B cell (primary cell): ENCODE measurements around the gene NCAN. TPM values are rescaled to one million over a fixed set of nuclear protein-coding genes. Genes with fewer than 3 reads are reported as not detected.

Experiments
- ATAC-seq: fragments of 200-7000 bp; cut with Tn5 transposase; one replicate; pipeline ENCODE4 v1.10.0; 2021; ENCODE audit warnings: low read depth, mild to moderate bottlenecking, moderate number of reproducible peaks, moderate library complexity
- CTCF ChIA-PET: fragments of 350-600 bp; sonication (Branson Sonifier 250); formaldehyde crosslinking; loops from one replicate; lab custom pipeline; 2021; ENCODE audit warnings: antibody characterized with exemption, inconsistent platforms; lab: Charles Lee
- POLR2A ChIA-PET: fragments of 350-600 bp; sonication (Branson Sonifier 250); formaldehyde crosslinking; loops from one replicate; lab custom pipeline; 2021; ENCODE audit warnings: antibody characterized with exemption; lab: Charles Lee
- DNase-seq: peaks from one replicate; pipeline ENCODE4 v3.0.0; 2013
- H2AFZ ChIP-seq: 2 replicates; pipeline ENCODE4 v1.6.1; 2012; ENCODE audit warnings: mild to moderate bottlenecking, low read depth, low read length; ENCODE audit not compliant: insufficient read depth, poor library complexity, severe bottlenecking
- H3K27ac ChIP-seq, 2 donors: 1 replicate in 1 of 2; 2 replicates in 1 of 2; pipeline ENCODE4 v1.5.1; 2012 to 2013; ENCODE audit warnings: low read length in 2 of 2, mild to moderate bottlenecking in 2 of 2, moderate library complexity in 1 of 2
- H3K27me3 ChIP-seq, 4 experiments: fragments of 200-600 bp in 1 of 4; sonication (generic) in 1 of 4; replicated peaks in 1 of 4; 1 replicate in 2 of 4; 2 replicates in 2 of 4; pipeline versions ENCODE4 v1.6.1 to v1.7.0; 2013 to 2016; ENCODE audit warnings: low read length in 3 of 4, mild to moderate bottlenecking in 2 of 4, mixed read lengths in 1 of 4, moderate library complexity in 1 of 4; ENCODE audit not compliant: insufficient read depth in 4 of 4, control insufficient read depth in 3 of 4; ENCODE audit errors: control extremely low read depth in 1 of 4
- H3K36me3 ChIP-seq, 2 experiments: replicated peaks in 1 of 2; 1 replicate in 1 of 2; 2 replicates in 1 of 2; pipeline versions ENCODE4 v1.6.1 to v1.7.1; 2013; ENCODE audit warnings: low read length in 1 of 2; ENCODE audit not compliant: insufficient read depth in 2 of 2, control insufficient read depth in 1 of 2; ENCODE audit errors: control extremely low read depth in 1 of 2, extremely low read depth in 1 of 2
- H3K4me1 ChIP-seq, 2 donors: fragments of 200-600 bp in 1 of 2; sonication (generic) in 1 of 2; 1 replicate in 1 of 2; 2 replicates in 1 of 2; pipeline versions ENCODE4 v1.5.1 to v1.6.1; 2013 to 2017; ENCODE audit warnings: low read length in 2 of 2; ENCODE audit not compliant: control insufficient read depth in 2 of 2, insufficient read depth in 2 of 2
- H3K4me2 ChIP-seq: replicated peaks from 2 replicates; pipeline ENCODE3; 2012; ENCODE audit warnings: mild to moderate bottlenecking, low read depth, low read length; ENCODE audit not compliant: poor library complexity, severe bottlenecking
- H3K4me3 ChIP-seq, 5 experiments: fragments of 200-600 bp in 1 of 5; sonication (generic) in 1 of 5; 1 replicate in 3 of 5; 2 replicates in 2 of 5; pipeline versions ENCODE4 v1.5.1 to v1.7.0; 2011 to 2016; ENCODE audit warnings: low read length in 4 of 5, mild to moderate bottlenecking in 4 of 5, low read depth in 2 of 5, control low read depth in 1 of 5, moderate library complexity in 1 of 5; ENCODE audit not compliant: insufficient read depth in 1 of 5; ENCODE audit errors: control extremely low read depth in 1 of 5, extremely low read depth in 1 of 5
- H3K79me2 ChIP-seq: fragments of 200-600 bp; sonication (generic); one replicate; pipeline ENCODE4 v1.6.0; 2016; ENCODE audit warnings: low read length; ENCODE audit not compliant: control insufficient read depth, insufficient read depth
- H3K9ac ChIP-seq: fragments of 200-600 bp; sonication (generic); 2 replicates; pipeline ENCODE4 v1.6.1; 2017; ENCODE audit warnings: mild to moderate bottlenecking, low read length, moderate library complexity
- H3K9me3 ChIP-seq, 3 donors: one replicate each; pipeline versions ENCODE4 v1.6.1 to v1.7.1; 2013; ENCODE audit warnings: low read length in 2 of 3; ENCODE audit not compliant: control insufficient read depth in 2 of 3, insufficient read depth in 1 of 3; ENCODE audit errors: control extremely low read depth in 1 of 3
- H4K20me1 ChIP-seq: 2 replicates; pipeline ENCODE4 v1.6.0; 2012; ENCODE audit warnings: mild to moderate bottlenecking, low read length; ENCODE audit not compliant: insufficient read depth, control insufficient read depth, poor library complexity, severe bottlenecking
- H3K27ac Mint-ChIP-seq: one replicate; pipeline ENCODE4 v1.8.0; 2021; ENCODE audit warnings: mixed read lengths
- H3K27me3 Mint-ChIP-seq: one replicate; pipeline ENCODE4 v1.8.0; 2021; ENCODE audit warnings: mixed read lengths
- H3K4me1 Mint-ChIP-seq: one replicate; pipeline ENCODE4 v1.8.0; 2021; ENCODE audit warnings: mixed read lengths
- H3K4me3 Mint-ChIP-seq: one replicate; pipeline ENCODE4 v1.8.0; 2021; ENCODE audit warnings: mixed read lengths
- H3K9me3 Mint-ChIP-seq: one replicate; pipeline ENCODE4 v1.8.0; 2022; ENCODE audit warnings: mixed read lengths; ENCODE audit not compliant: insufficient read depth
- EZH2 ChIP-seq: IDR thresholded peaks from 2 replicates; pipeline ENCODE4 v1.6.1; 2012; ENCODE audit warnings: borderline replicate concordance, low read depth, mild to moderate bottlenecking, moderate library complexity, low read length; ENCODE audit not compliant: insufficient read depth, poor library complexity, severe bottlenecking
- WGBS: methylation state at CpG from one replicate; pipeline ENCODE4 v1.1.5; 2013; ENCODE audit warnings: missing lambda C conversion rate; ENCODE audit not compliant: insufficient coverage; 5-methylcytosine and 5-hydroxymethylcytosine counted together
- intact Hi-C: fragments of 100-400 bp; cut with micrococcal nuclease; formaldehyde crosslinking; loops from one replicate; pipeline ENCODE4 v1.10.0; 2022
- polyA plus RNA-seq: library from polyadenylated mRNA; depleted of rRNA; stranded (reverse); fragments of >200 nt; gene quantifications from 2 replicates; pipeline ENCODE4 v1.2.3, GENCODE V29; 2012
- total RNA-seq, 2 donors: library from RNA; stranded (reverse); fragments of 120-200 nt in 1 of 2; gene quantifications; 1 replicate in 1 of 2; 2 replicates in 1 of 2; pipeline versions ENCODE4 v1.2.3 to v1.2.4, GENCODE V29; 2013 to 2022
- TF ChIP-seq, protein P1 (sequence below): fragments of 200-600 bp; IDR thresholded peaks from one replicate; pipeline ENCODE4 v1.8.0; 2022; ENCODE audit warnings: antibody characterized with exemption, mild to moderate bottlenecking

The NCAN gene
- total and polyA plus RNA-seq, 2 donors (not counting 1 experiment from before 2014, with no cell fraction given) = 0.03 TPM; not detected in 1

DNA sequence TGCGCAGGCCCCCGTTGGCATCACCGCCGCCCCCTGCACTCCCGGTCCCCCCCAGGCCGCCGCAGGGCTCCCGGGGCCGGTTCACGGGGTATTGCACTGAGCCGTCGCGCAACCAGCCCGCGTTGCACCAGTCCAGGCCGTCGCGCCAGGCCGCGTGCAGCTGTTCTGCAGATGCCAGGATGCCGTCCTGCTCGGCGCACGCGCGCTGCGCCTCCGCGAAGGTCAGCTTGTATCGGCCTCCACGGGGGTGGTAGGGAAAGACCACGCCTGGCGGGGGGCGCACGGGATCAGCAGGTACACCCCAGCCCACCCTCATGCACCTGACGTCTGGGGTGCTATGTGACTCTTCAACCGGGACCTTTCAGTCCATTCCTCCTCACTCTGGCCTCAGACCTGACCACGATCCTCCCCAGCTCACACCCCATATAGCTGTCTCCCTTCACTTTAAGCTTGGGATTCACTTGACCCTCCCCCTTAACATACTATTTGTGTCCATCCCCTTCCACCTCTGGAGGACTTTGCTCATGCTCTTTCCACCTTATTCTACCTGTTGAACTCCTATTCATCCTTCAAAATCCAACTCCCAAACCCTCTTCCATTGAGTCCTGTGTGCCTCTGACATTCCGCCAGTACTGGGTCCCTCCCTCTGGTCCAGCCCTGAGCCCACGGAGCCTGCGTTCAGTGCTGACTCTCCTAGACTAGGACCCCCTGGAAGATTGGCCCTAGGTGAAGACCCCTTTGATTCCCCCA lies 47.0 kb downstream of the NCAN start:
- H4K20me1 ChIP-seq = no peaks in the 10 kb centered on the region
- H3K9me3 ChIP-seq = peaks cover 0 to 15% (median 4%) of the 10 kb centered on the region in 3 donors
- 93% methylated on average over 40 of the region's 41 CpGs for WGBS
- no peaks in the 10 kb centered on the region for H3K9me3 Mint-ChIP-seq
- H3K36me3 ChIP-seq = no peaks in the 10 kb centered on the region
- peaks cover 9 to 19% of the 10 kb centered on the region in 2 donors for H3K4me1 ChIP-seq
- CTCF ChIA-PET = no interaction called here
- H3K27ac Mint-ChIP-seq = no peak overlapping the region
- H3K27ac ChIP-seq = no peak overlapping the region
- POLR2A ChIA-PET = no interaction called here
- intact Hi-C loops = no loop called here
- H3K4me2 ChIP-seq = no peak overlapping the region
- no peak overlapping the region for H3K4me3 ChIP-seq
- H2AFZ ChIP-seq = no peak overlapping the region
- no peak overlapping the region for H3K4me3 Mint-ChIP-seq
- no peaks in the 10 kb centered on the region for H3K79me2 ChIP-seq
- H3K9ac ChIP-seq = no peak overlapping the region
- peaks cover 20% of the 10 kb centered on the region for H3K4me1 Mint-ChIP-seq
- H3K27me3 Mint-ChIP-seq = peaks cover 55% of the 10 kb centered on the region
- DNase-seq = no peak
- ATAC-seq = no peak
- H3K27me3 ChIP-seq = peaks cover 0 to 45% (median 13%) of the 10 kb centered on the region in 4 experiments
- TF ChIP-seq, protein P1, sequence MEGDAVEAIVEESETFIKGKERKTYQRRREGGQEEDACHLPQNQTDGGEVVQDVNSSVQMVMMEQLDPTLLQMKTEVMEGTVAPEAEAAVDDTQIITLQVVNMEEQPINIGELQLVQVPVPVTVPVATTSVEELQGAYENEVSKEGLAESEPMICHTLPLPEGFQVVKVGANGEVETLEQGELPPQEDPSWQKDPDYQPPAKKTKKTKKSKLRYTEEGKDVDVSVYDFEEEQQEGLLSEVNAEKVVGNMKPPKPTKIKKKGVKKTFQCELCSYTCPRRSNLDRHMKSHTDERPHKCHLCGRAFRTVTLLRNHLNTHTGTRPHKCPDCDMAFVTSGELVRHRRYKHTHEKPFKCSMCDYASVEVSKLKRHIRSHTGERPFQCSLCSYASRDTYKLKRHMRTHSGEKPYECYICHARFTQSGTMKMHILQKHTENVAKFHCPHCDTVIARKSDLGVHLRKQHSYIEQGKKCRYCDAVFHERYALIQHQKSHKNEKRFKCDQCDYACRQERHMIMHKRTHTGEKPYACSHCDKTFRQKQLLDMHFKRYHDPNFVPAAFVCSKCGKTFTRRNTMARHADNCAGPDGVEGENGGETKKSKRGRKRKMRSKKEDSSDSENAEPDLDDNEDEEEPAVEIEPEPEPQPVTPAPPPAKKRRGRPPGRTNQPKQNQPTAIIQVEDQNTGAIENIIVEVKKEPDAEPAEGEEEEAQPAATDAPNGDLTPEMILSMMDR = no peak
- TF ChIP-seq EZH2 = no peak

DNA sequence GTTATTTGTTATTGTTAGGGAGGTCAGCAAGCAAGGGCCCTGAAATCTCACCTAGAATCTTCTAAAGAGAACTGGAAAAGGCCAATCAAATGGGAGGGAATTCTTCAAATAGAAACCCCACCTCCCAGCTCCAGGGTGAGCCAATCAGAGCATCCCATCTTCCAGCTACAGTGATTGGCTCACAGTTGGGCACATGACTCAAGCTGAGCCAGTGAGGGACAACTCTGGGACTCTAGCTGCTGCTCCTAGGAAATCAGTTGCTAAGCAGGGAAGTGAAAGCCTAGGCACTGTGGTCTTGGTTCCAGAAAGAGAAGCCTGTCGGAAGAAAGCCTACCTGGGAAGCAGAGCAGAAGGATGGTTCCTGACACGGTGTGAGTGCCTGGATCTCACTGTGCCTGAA lies 48.0 kb downstream of the NCAN start:
- Histone ChIP-seq H4K20me1 (no peaks in the 10 kb centered on the region), H3K4me3 (no peak overlapping the region), H3K27ac (no peak overlapping the region), H3K27me3 (peaks cover 0 to 46% (median 13%) of the 10 kb centered on the region in 4 experiments), H3K9me3 (peaks cover 0 to 15% (median 4%) of the 10 kb centered on the region in 3 donors), H3K36me3 (no peaks in the 10 kb centered on the region), H3K4me2 (no peak overlapping the region), H3K4me1 (peaks cover 9 to 19% of the 10 kb centered on the region in 2 donors), H2AFZ (no peak overlapping the region), H3K9ac (no peak overlapping the region), H3K79me2 (no peaks in the 10 kb centered on the region)
- ChIA-PET CTCF (no interaction called here), POLR2A (no interaction called here)
- no peak overlapping the region for H3K27ac Mint-ChIP-seq
- intact Hi-C loops = no loop called here
- DNase-seq (no peak), ATAC-seq (no peak)
- H3K4me3 Mint-ChIP-seq = peak overlapping the region; percentile 49
- no peaks in the 10 kb centered on the region for H3K9me3 Mint-ChIP-seq
- TF ChIP-seq EZH2 = no peak
- TF ChIP-seq, protein P1 = no peak
- peaks cover 50% of the 10 kb centered on the region for H3K27me3 Mint-ChIP-seq
- H3K4me1 Mint-ChIP-seq = peaks cover 20% of the 10 kb centered on the region
- 100% methylated on average over 1 of the region's 2 CpGs for WGBS
